Renal pelvis (tissue), 4 donors: ENCODE measurements around the gene BEST1. TPM values are rescaled to one million over a fixed set of nuclear protein-coding genes. Genes with fewer than 3 reads are reported as not detected.
"Not testable (repeated sequence)": the region's sequence is repeated elsewhere in the genome, so short reads cannot be mapped to it uniquely, and the experiment has no call there.

Experiments
- DNase-seq: peaks from one replicate; pipeline ENCODE4 v3.0.0-alpha.2; 2013
- polyA plus RNA-seq, 3 donors: library from polyadenylated mRNA; unstranded; fragments of 120-200 nt; gene quantifications; one replicate each; pipeline ENCODE4 v1.2.1, GENCODE V29; 2013; ENCODE audit not compliant: insufficient read length in 3 of 3

BEST1 gene
- polyA plus RNA-seq, 3 donors, result 5.1 to 6.3 (median 5.3) TPM

- no peak for DNase-seq
Measured at GRCh38 chr11:61946894-61947293, 3.3 kb upstream of the BEST1 start.

GRCh38 chr11:61947486-61948210 is 2.5 kb upstream of the BEST1 start:
- peak; percentile 84 for DNase-seq

GRCh38 chr11:61948505-61948904 is 1.6 kb upstream of the BEST1 start:
- DNase-seq, result no peak

- no peak for DNase-seq
Measured at GRCh38 chr11:61949169-61950034, 749 bp upstream of the BEST1 start.

GRCh38 chr11:61951484-61952135 is 1.5 kb downstream of the BEST1 start:
- no peak for DNase-seq

GRCh38 chr11:61952882-61953281 is 2.7 kb downstream of the BEST1 start:
- DNase-seq, result no peak

GRCh38 chr11:61953632-61954031 is 3.5 kb downstream of the BEST1 start:
- DNase-seq, result not testable (repeated sequence)

- DNase-seq, result no peak
Measured at GRCh38 chr11:61954106-61954850, 4.1 kb downstream of the BEST1 start.

- no peak for DNase-seq
Measured at GRCh38 chr11:61954851-61955421, 4.8 kb downstream of the BEST1 start.

GRCh38 chr11:61955422-61956135 is 5.4 kb downstream of the BEST1 start:
- DNase-seq, result no peak

- no peak for DNase-seq
Measured at GRCh38 chr11:61956191-61957020, 6.3 kb downstream of the BEST1 start.

- no peak for DNase-seq
Measured at GRCh38 chr11:61957021-61957770, 7.0 kb downstream of the BEST1 start.

GRCh38 chr11:61958590-61958989 is 8.4 kb downstream of the BEST1 start:
- DNase-seq, result no peak

- DNase-seq, result no peak
Measured at GRCh38 chr11:61959114-61959513, 9.0 kb downstream of the BEST1 start.

GRCh38 chr11:61959678-61960077 is 9.5 kb downstream of the BEST1 start:
- no peak for DNase-seq

- DNase-seq, result no peak
Measured at GRCh38 chr11:61960532-61960931, 10.4 kb downstream of the BEST1 start.

- no peak for DNase-seq
Measured at GRCh38 chr11:61961570-61962212, 11.5 kb downstream of the BEST1 start.

GRCh38 chr11:61962213-61963015 is 12.3 kb downstream of the BEST1 start:
- DNase-seq, result no peak
